Measurements from ENCODE around the gene GIPC3. TPM values are rescaled to one million over a fixed set of nuclear protein-coding genes. Genes with fewer than 3 reads are reported as not detected.

GIPC3 gene
- total RNA-seq, 1 donor from 2014 or later: 0.20 TPM

- no peak for DNase-seq
These were observed 53.2 kb downstream of the GIPC3 start for GRCh38 chr19:3638208-3639193.

GRCh38 chr19:3639479-3639878 lies 54.2 kb downstream of the GIPC3 start:
- no peak for DNase-seq

GRCh38 chr19:3641515-3642269 lies 56.4 kb downstream of the GIPC3 start:
- no peak for DNase-seq

GRCh38 chr19:3642296-3642695 lies 57.0 kb downstream of the GIPC3 start:
- DNase-seq: no peak

Small RNA genes lying within 50 kb of the gene (small RNA-seq; reads per million reads assigned to genes)
- gene AC005786.1 (ENCODE audit: low replicate concordance): not detected

Other genes with a start within 250 kb of the GIPC3 start
- gene NFIC, start 218.9 kb upstream of the GIPC3 start, total RNA-seq: 27.6 TPM
- not detected for gene SMIM24, start 105.0 kb upstream of the GIPC3 start, total RNA-seq
- gene SMIM44, start 102.0 kb upstream of the GIPC3 start, total RNA-seq: not detected
- 6.7 TPM for gene DOHH, start 84.8 kb upstream of the GIPC3 start, total RNA-seq
- 22.7 TPM for gene FZR1, start 79.2 kb upstream of the GIPC3 start, total RNA-seq
- gene TEKTIP1, start 46.3 kb upstream of the GIPC3 start, total RNA-seq: not detected
- 23.6 TPM for gene MFSD12, start 27.9 kb upstream of the GIPC3 start, total RNA-seq
- 44.1 TPM for gene HMG20B, start 12.5 kb upstream of the GIPC3 start, total RNA-seq
- gene TBXA2R, start 21.4 kb downstream of the GIPC3 start, total RNA-seq: 1.2 TPM
- gene CACTIN, start 41.3 kb downstream of the GIPC3 start, total RNA-seq: 12.8 TPM
- 8.9 TPM for gene PIP5K1C, start 115.0 kb downstream of the GIPC3 start, total RNA-seq
- 1.2 TPM for gene TJP3, start 122.9 kb downstream of the GIPC3 start, total RNA-seq
- gene APBA3, start 176.2 kb downstream of the GIPC3 start, total RNA-seq: 14.6 TPM
- 27.3 TPM for gene MRPL54, start 177.2 kb downstream of the GIPC3 start, total RNA-seq
- not detected for gene RAX2, start 186.8 kb downstream of the GIPC3 start, total RNA-seq
- gene MATK, start 200.9 kb downstream of the GIPC3 start, total RNA-seq: 0.99 TPM